Transverse colon (tissue), 4 donors: ENCODE data around the gene GPC5. TPM values are rescaled to one million over a fixed set of nuclear protein-coding genes. Genes with fewer than 3 reads are reported as not detected.

Source experiments
- DNase-seq: peaks from one replicate; pipeline ENCODE4 v3.0.0-alpha.2; 2019
- H3K27ac ChIP-seq, 4 donors: fragments of 200-600 bp; sonication (generic); 2 replicates each; pipeline ENCODE4 v1.5.1; 2016 to 2018; ENCODE audit warnings: inconsistent platforms in 4 of 4
- H3K27me3 ChIP-seq: fragments of 200-600 bp; sonication (generic); 2 replicates; pipeline ENCODE4 v1.5.1; 2017; ENCODE audit warnings: inconsistent platforms
- H3K36me3 ChIP-seq, 4 donors: fragments of 200-600 bp; sonication (generic); 2 replicates each; pipeline ENCODE4 v1.5.1; 2017 to 2019; ENCODE audit warnings: inconsistent platforms in 4 of 4
- H3K4me1 ChIP-seq, 4 donors: fragments of 200-600 bp; sonication (generic); 2 replicates each; pipeline ENCODE4 v1.5.1; 2017 to 2020; ENCODE audit warnings: inconsistent platforms in 4 of 4
- H3K4me3 ChIP-seq, 4 donors: fragments of 200-600 bp; sonication (generic); 1 replicate in 1 of 4; 2 replicates in 3 of 4; pipeline versions ENCODE4 v1.5.1 to v1.6.1; 2017 to 2019; ENCODE audit warnings: inconsistent platforms in 4 of 4
- H3K9me3 ChIP-seq, 2 donors: fragments of 200-600 bp; sonication (generic); 2 replicates each; pipeline ENCODE4 v1.5.1; 2017 to 2019; ENCODE audit warnings: inconsistent platforms in 2 of 2
- CTCF ChIP-seq, 5 experiments: fragments of 200-600 bp in 3 of 5; fragments of 450-650 bp in 2 of 5; sonication (generic) in 3 of 5; IDR thresholded peaks; 1 replicate in 2 of 5; 2 replicates in 3 of 5; pipeline ENCODE4 v1.5.1; 2016 to 2017; ENCODE audit warnings: antibody characterized with exemption in 5 of 5, inconsistent platforms in 3 of 5, mild to moderate bottlenecking in 2 of 5, moderate library complexity in 1 of 5
- EP300 ChIP-seq: sonication (generic); formaldehyde crosslinking; IDR thresholded peaks from one replicate; pipeline ENCODE4 v1.6.1; 2017; ENCODE audit warnings: antibody characterized with exemption, low read depth
- POLR2A ChIP-seq: fragments of 450-650 bp; IDR thresholded peaks from one replicate; pipeline ENCODE4 v1.6.1; 2016; ENCODE audit warnings: antibody characterized with exemption, mild to moderate bottlenecking, moderate library complexity
- POLR2AphosphoS5 ChIP-seq, 3 donors: sonication (generic); formaldehyde crosslinking; IDR thresholded peaks; one replicate each; pipeline ENCODE4 v1.6.1; 2016; ENCODE audit warnings: antibody characterized with exemption in 3 of 3
- WGBS, 2 donors: methylation state at CpG; one replicate each; pipeline ENCODE4 v1.1.5; 2018; ENCODE audit warnings: low coverage in 1 of 2; 5-methylcytosine and 5-hydroxymethylcytosine counted together
- in situ Hi-C, 4 donors: fragments of 200-750 bp; cut with MboI; loops; one replicate each; pipeline versions ENCODE4 v1.15.0 to v1.15.1; 2017; ENCODE audit warnings: low sequenced_read_pairs in 3 of 4, low pct_ligation_motif_present in 1 of 4, low pct_unique_long_range_greater_than_20kb in 1 of 4
- intact Hi-C: fragments of 100-400 bp; cut with DNase I; formaldehyde crosslinking; loops from one replicate; pipeline ENCODE4 v1.15.1; 2023; ENCODE audit warnings: low total_unique reads
- total RNA-seq, 4 donors: library from RNA; depleted of rRNA; stranded (reverse); fragments of >200 nt; gene quantifications; one replicate each; pipeline ENCODE4 v1.1.0, GENCODE V29; 2016

The GPC5 gene
- total RNA-seq, 4 donors from 2014 or later, result 0.48 to 1.4 TPM; not detected in 2

GRCh38 chr13:91744284-91744683 is 345.9 kb downstream of the GPC5 start:
- intact Hi-C loops, result no loop called here
- no peak for TF ChIP-seq CTCF (IDR thresholded peaks at IDR 0.05)
- no peak for TF ChIP-seq POLR2A
- TF ChIP-seq POLR2AphosphoS5 (IDR thresholded peaks at IDR 0.05), result no peak
- TF ChIP-seq EP300, result no peak
- in situ Hi-C loops, result no loop called here

GRCh38 chr13:91745967-91746366 is 347.5 kb downstream of the GPC5 start:
- WGBS, 2 donors, result 20 to 29% methylated on average over 3 of the region's 3 CpGs
- H3K4me3 ChIP-seq, result no peak overlapping the region
- no peak overlapping the region for H3K27ac ChIP-seq
- intact Hi-C loops (no loop called here), in situ Hi-C loops (no loop called here)
- no peaks in the 10 kb centered on the region for H3K36me3 ChIP-seq
- TF ChIP-seq POLR2A, result no peak
- no peak for TF ChIP-seq POLR2AphosphoS5 (IDR thresholded peaks at IDR 0.05)
- TF ChIP-seq EP300, result no peak
- TF ChIP-seq CTCF (IDR thresholded peaks at IDR 0.05), result no peak
- no peaks in the 10 kb centered on the region for H3K27me3 ChIP-seq
- no peak for DNase-seq
- H3K4me1 ChIP-seq, result no peaks in the 10 kb centered on the region
- no peaks in the 10 kb centered on the region for H3K9me3 ChIP-seq

More at GRCh38 chr13:91744284-91744683, 345.9 kb downstream of the GPC5 start:
- DNase-seq, result no peak
- Histone ChIP-seq H3K27ac (no peak overlapping the region), H3K27me3 (no peaks in the 10 kb centered on the region), H3K4me1 (no peaks in the 10 kb centered on the region), H3K36me3 (no peaks in the 10 kb centered on the region), H3K4me3 (no peak overlapping the region), H3K9me3 (no peaks in the 10 kb centered on the region)

- 11 to 38% methylated on average over 1 to 2 of the region's 2 CpGs for WGBS, 2 donors
- Histone ChIP-seq H3K4me3 (no peak overlapping the region), H3K27me3 (no peaks in the 10 kb centered on the region), H3K9me3 (no peaks in the 10 kb centered on the region), H3K4me1 (no peaks in the 10 kb centered on the region), H3K36me3 (no peaks in the 10 kb centered on the region), H3K27ac (no peak overlapping the region)
- DNase-seq, result no peak
- in situ Hi-C loops (no loop called here), intact Hi-C loops (no loop called here)
- no peak for TF ChIP-seq EP300
- no peak for TF ChIP-seq POLR2A
- TF ChIP-seq POLR2AphosphoS5 (IDR thresholded peaks at IDR 0.05), result no peak
- no peak for TF ChIP-seq CTCF (IDR thresholded peaks at IDR 0.05)
Measured at GRCh38 chr13:91747186-91747585, 348.8 kb downstream of the GPC5 start.

GRCh38 chr13:91748416-91749089 is 350.1 kb downstream of the GPC5 start:
- Histone ChIP-seq H3K27ac (no peak overlapping the region), H3K9me3 (no peaks in the 10 kb centered on the region), H3K4me3 (no peak overlapping the region), H3K4me1 (no peaks in the 10 kb centered on the region), H3K36me3 (no peaks in the 10 kb centered on the region), H3K27me3 (no peaks in the 10 kb centered on the region)
- TF ChIP-seq CTCF (IDR thresholded peaks at IDR 0.05) (no peak), POLR2AphosphoS5 (IDR thresholded peaks at IDR 0.05) (no peak), EP300 (no peak), POLR2A (no peak)
- intact Hi-C loops (no loop called here), in situ Hi-C loops (no loop called here)
- DNase-seq, result no peak
- WGBS, 2 donors, result 84 to 89% methylated on average over 4 of the region's 4 CpGs
